A673 (cell line): ENCODE results near the gene IKZF2.

Experiments used
- EZH2 ChIP-seq: fragments of 200-600 bp; sonication (generic); IDR thresholded peaks from 2 replicates; pipeline ENCODE4 v1.6.1; 2017; ENCODE audit warnings: borderline replicate concordance, low read depth, mild to moderate bottlenecking, mixed read lengths, antibody characterized with exemption, low read length; ENCODE audit not compliant: poor library complexity, severe bottlenecking
- TF ChIP-seq, protein P1 (sequence below): fragments of 300-800, 200-600 bp; sonication (generic); conservative IDR thresholded peaks from 2 replicates; pipeline ENCODE4 v1.5.1; 2017; ENCODE audit warnings: low read depth, mild to moderate bottlenecking, antibody characterized with exemption, low read length, moderate library complexity, mixed read lengths

DNA sequence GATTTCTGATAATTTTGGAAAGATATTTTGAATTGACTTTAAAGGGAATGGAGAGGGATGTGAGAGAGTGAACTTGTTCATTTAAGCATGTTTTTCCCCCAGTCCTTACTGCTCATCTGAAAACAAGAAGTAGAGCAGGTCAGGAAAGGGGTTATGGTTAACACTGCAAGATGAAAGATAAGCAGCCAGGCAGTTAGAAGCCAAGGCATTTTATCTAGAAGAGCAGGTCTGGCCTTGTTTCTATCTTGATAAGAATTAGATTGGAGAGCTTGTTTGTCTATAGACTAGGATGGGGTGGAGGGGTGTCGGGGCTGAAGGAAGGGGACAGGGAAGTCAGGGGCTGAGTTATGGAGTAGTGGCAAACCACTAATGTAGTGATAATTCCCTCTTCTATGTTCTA, 171.6 kb downstream of the IKZF2 start:
- TF ChIP-seq, protein P1, sequence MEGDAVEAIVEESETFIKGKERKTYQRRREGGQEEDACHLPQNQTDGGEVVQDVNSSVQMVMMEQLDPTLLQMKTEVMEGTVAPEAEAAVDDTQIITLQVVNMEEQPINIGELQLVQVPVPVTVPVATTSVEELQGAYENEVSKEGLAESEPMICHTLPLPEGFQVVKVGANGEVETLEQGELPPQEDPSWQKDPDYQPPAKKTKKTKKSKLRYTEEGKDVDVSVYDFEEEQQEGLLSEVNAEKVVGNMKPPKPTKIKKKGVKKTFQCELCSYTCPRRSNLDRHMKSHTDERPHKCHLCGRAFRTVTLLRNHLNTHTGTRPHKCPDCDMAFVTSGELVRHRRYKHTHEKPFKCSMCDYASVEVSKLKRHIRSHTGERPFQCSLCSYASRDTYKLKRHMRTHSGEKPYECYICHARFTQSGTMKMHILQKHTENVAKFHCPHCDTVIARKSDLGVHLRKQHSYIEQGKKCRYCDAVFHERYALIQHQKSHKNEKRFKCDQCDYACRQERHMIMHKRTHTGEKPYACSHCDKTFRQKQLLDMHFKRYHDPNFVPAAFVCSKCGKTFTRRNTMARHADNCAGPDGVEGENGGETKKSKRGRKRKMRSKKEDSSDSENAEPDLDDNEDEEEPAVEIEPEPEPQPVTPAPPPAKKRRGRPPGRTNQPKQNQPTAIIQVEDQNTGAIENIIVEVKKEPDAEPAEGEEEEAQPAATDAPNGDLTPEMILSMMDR, result no peak
- TF ChIP-seq EZH2, result no peak
